H1 (cell line): ENCODE measurements around the gene GNGT2. TPM values are rescaled to one million over a fixed set of nuclear protein-coding genes. Genes with fewer than 3 reads are reported as not detected.
A peak's percentile ranks its signal among the peaks of the same experiment; 100 is the strongest.

Experiments used
- CTCF ChIA-PET: fragments of 300-600 bp; sonication (Branson Sonifier 250); formaldehyde crosslinking; loops from one replicate; lab custom pipeline; 2021; ENCODE audit not compliant: partially characterized antibody; lab: Charles Lee
- POLR2A ChIA-PET: fragments of 300-600 bp; sonication (Branson Sonifier 250); formaldehyde crosslinking; loops from one replicate; lab custom pipeline; 2021; ENCODE audit warnings: inconsistent platforms; ENCODE audit not compliant: partially characterized antibody; lab: Charles Lee
- DNase-seq, 2 experiments: peaks; one replicate each; pipeline versions ENCODE4 v3.0.0 to v3.0.0-alpha.2; 2010 to 2022; ENCODE audit warnings: low spot score in 2 of 2, low read depth in 1 of 2, mixed read lengths in 1 of 2
- FAIRE-seq: peaks from 2 replicates; lab custom pipeline; 2011; peaks lifted over from hg19 to GRCh38; lab: Jason Lieb, UNC
- H2AFZ ChIP-seq: 2 replicates; pipeline ENCODE4 v1.8.1; 2012; ENCODE audit warnings: low read length, inconsistent platforms
- H2AK5ac ChIP-seq: 2 replicates; pipeline ENCODE4 v1.6.1; 2013; ENCODE audit warnings: low read depth, low read length
- H2BK120ac ChIP-seq: replicated peaks from 2 replicates; pipeline ENCODE3; 2013; ENCODE audit warnings: low read depth, low read length, inconsistent platforms
- H2BK12ac ChIP-seq: 2 replicates; pipeline ENCODE4 v1.6.1; 2013; ENCODE audit warnings: low read depth, low read length
- H2BK15ac ChIP-seq: 2 replicates; pipeline ENCODE4 v1.6.1; 2013; ENCODE audit warnings: low read length
- H2BK20ac ChIP-seq: 2 replicates; pipeline ENCODE4 v1.6.1; 2013; ENCODE audit warnings: low read length
- H2BK5ac ChIP-seq: 2 replicates; pipeline ENCODE4 v1.6.1; 2013; ENCODE audit warnings: low read depth, low read length
- H3K14ac ChIP-seq: 2 replicates; pipeline ENCODE4 v1.6.1; 2013; ENCODE audit warnings: inconsistent platforms; ENCODE audit not compliant: insufficient read length
- H3K18ac ChIP-seq: 2 replicates; pipeline ENCODE4 v1.6.1; 2013; ENCODE audit warnings: low read length; ENCODE audit errors: extremely low read depth
- H3K23ac ChIP-seq: 2 replicates; pipeline ENCODE4 v1.6.1; 2013; ENCODE audit warnings: inconsistent platforms; ENCODE audit not compliant: insufficient read length
- H3K23me2 ChIP-seq: 2 replicates; pipeline ENCODE4 v1.6.1; 2013; ENCODE audit warnings: low read depth, low read length
- H3K27ac ChIP-seq: 2 replicates; pipeline ENCODE4 v1.6.1; 2011; ENCODE audit warnings: low read depth, low read length, inconsistent platforms
- H3K27me3 ChIP-seq, 4 experiments: replicated peaks in 1 of 4; 1 replicate in 1 of 4; 2 replicates in 3 of 4; pipeline versions ENCODE4 v1.6.1 to v1.8.1; 2011 to 2013; ENCODE audit warnings: low read length in 3 of 4, mild to moderate bottlenecking in 3 of 4, inconsistent platforms in 2 of 4, mixed read lengths in 2 of 4, moderate library complexity in 1 of 4; ENCODE audit not compliant: control insufficient read depth in 3 of 4, insufficient read depth in 3 of 4; ENCODE audit errors: extremely low read depth in 1 of 4
- H3K36me3 ChIP-seq, 4 experiments: 2 replicates each; pipeline versions ENCODE4 v1.6.1 to v1.8.1; 2011 to 2013; ENCODE audit warnings: mild to moderate bottlenecking in 4 of 4, low read length in 3 of 4, moderate library complexity in 2 of 4, control low read depth in 1 of 4, inconsistent platforms in 1 of 4; ENCODE audit not compliant: insufficient read depth in 4 of 4, control insufficient read depth in 2 of 4
- H3K4ac ChIP-seq: replicated peaks from 2 replicates; pipeline ENCODE3; 2013; ENCODE audit warnings: low read length, low read depth, mixed read lengths, inconsistent platforms; ENCODE audit not compliant: insufficient read length
- H3K4me1 ChIP-seq, 4 experiments: replicated peaks in 1 of 4; 1 replicate in 1 of 4; 2 replicates in 3 of 4; pipeline versions ENCODE4 v1.6.1 to v1.8.1; 2011 to 2013; ENCODE audit warnings: low read length in 3 of 4, inconsistent platforms in 2 of 4, mixed read lengths in 1 of 4; ENCODE audit not compliant: insufficient read depth in 4 of 4, control insufficient read depth in 3 of 4
- H3K4me2 ChIP-seq, 2 experiments: 2 replicates each; pipeline versions ENCODE4 v1.6.1 to v1.8.1; 2011 to 2013; ENCODE audit warnings: low read depth in 2 of 2, low read length in 2 of 2, control low read depth in 1 of 2, inconsistent platforms in 1 of 2, mild to moderate bottlenecking in 1 of 2; ENCODE audit not compliant: insufficient read depth in 1 of 2
- H3K4me3 ChIP-seq, 4 experiments: fragments of 200-600, 300-600 bp in 1 of 4; sonication (generic), shearing (Covaris generic), sonication (Bioruptor Twin) in 1 of 4; 2 replicates each; pipeline versions ENCODE4 v1.5.1 to v1.8.1; 2011 to 2016; ENCODE audit warnings: low read length in 4 of 4, low read depth in 3 of 4, control low read depth in 2 of 4, inconsistent platforms in 2 of 4, mild to moderate bottlenecking in 2 of 4, mixed read lengths in 1 of 4, moderate library complexity in 1 of 4; ENCODE audit not compliant: insufficient read depth in 2 of 4; ENCODE audit errors: extremely low read depth in 1 of 4
- H3K56ac ChIP-seq: replicated peaks from 2 replicates; pipeline ENCODE3; 2013; ENCODE audit warnings: low read depth, mild to moderate bottlenecking, mixed read lengths, low read length, inconsistent platforms; ENCODE audit not compliant: insufficient read length
- H3K79me1 ChIP-seq: 2 replicates; pipeline ENCODE4 v1.6.1; 2013; ENCODE audit warnings: low read depth, low read length, control low read depth
- H3K79me2 ChIP-seq, 2 experiments: 2 replicates each; pipeline versions ENCODE4 v1.6.1 to v1.8.1; 2012 to 2013; ENCODE audit warnings: low read length in 2 of 2, mild to moderate bottlenecking in 2 of 2, inconsistent platforms in 1 of 2; ENCODE audit not compliant: insufficient read depth in 2 of 2, control insufficient read depth in 1 of 2
- H3K9ac ChIP-seq, 4 experiments: replicated peaks in 1 of 4; 1 replicate in 1 of 4; 2 replicates in 3 of 4; pipeline versions ENCODE4 v1.6.1 to v1.8.1; 2011 to 2013; ENCODE audit warnings: low read depth in 3 of 4, low read length in 3 of 4, control low read depth in 2 of 4, mild to moderate bottlenecking in 2 of 4, moderate library complexity in 2 of 4, inconsistent platforms in 1 of 4; ENCODE audit errors: extremely low read depth in 1 of 4
- H3K9me3 ChIP-seq, 2 experiments: 2 replicates each; pipeline versions ENCODE4 v1.6.1 to v1.8.1; 2012 to 2013; ENCODE audit warnings: mild to moderate bottlenecking in 2 of 2, moderate library complexity in 2 of 2, control low read depth in 1 of 2, inconsistent platforms in 1 of 2, low read depth in 1 of 2, low read length in 1 of 2, mixed read lengths in 1 of 2; ENCODE audit not compliant: insufficient read depth in 2 of 2
- H4K20me1 ChIP-seq, 2 experiments: replicated peaks in 1 of 2; 2 replicates each; pipeline versions ENCODE3 to v1.8.1; 2011 to 2013; ENCODE audit warnings: inconsistent platforms in 2 of 2, low read length in 2 of 2, mild to moderate bottlenecking in 1 of 2; ENCODE audit not compliant: insufficient read depth in 2 of 2, control insufficient read depth in 1 of 2
- H4K5ac ChIP-seq: 2 replicates; pipeline ENCODE4 v1.6.1; 2013; ENCODE audit warnings: low read length, low read depth, mixed read lengths, inconsistent platforms; ENCODE audit not compliant: insufficient read length
- H4K8ac ChIP-seq: 2 replicates; pipeline ENCODE4 v1.8.0; 2013; ENCODE audit warnings: mild to moderate bottlenecking, moderate library complexity, low read length, inconsistent platforms; ENCODE audit not compliant: insufficient read depth; ENCODE audit errors: extremely low read depth
- H4K91ac ChIP-seq: replicated peaks from 2 replicates; pipeline ENCODE3; 2013; ENCODE audit warnings: low read length, mixed read lengths, inconsistent platforms; ENCODE audit not compliant: insufficient read length
- BACH1 ChIP-seq: IDR thresholded peaks from 2 replicates; pipeline ENCODE4 v1.6.1; 2012; ENCODE audit warnings: low read length, improper control_type of control experiment
- EP300 ChIP-seq, 2 experiments: IDR thresholded peaks; 1 replicate in 1 of 2; 2 replicates in 1 of 2; pipeline ENCODE4 v1.6.1; 2011 to 2012; ENCODE audit warnings: low read depth in 2 of 2, low read length in 2 of 2, mild to moderate bottlenecking in 2 of 2, borderline replicate concordance in 1 of 2, inconsistent platforms in 1 of 2, moderate library complexity in 1 of 2
- JUND ChIP-seq: IDR thresholded peaks from 2 replicates; pipeline ENCODE4 v1.6.1; 2011; ENCODE audit warnings: mild to moderate bottlenecking, improper control_type of control experiment, low read length
- MAFK ChIP-seq: IDR thresholded peaks from 2 replicates; pipeline ENCODE4 v1.6.1; 2012; ENCODE audit warnings: low read depth, mild to moderate bottlenecking, improper control_type of control experiment, low read length
- RAD21 ChIP-seq, 2 experiments: IDR thresholded peaks in 1 of 2; conservative IDR thresholded peaks in 1 of 2; 2 replicates each; pipeline ENCODE4 v1.6.1; 2011; ENCODE audit warnings: low read depth in 2 of 2, low read length in 2 of 2, improper control_type of control experiment in 1 of 2, inconsistent platforms in 1 of 2, mild to moderate bottlenecking in 1 of 2, moderate library complexity in 1 of 2
- SIX5 ChIP-seq: IDR thresholded peaks from 2 replicates; pipeline ENCODE4 v1.6.1; 2011; ENCODE audit warnings: mild to moderate bottlenecking, low read depth, low read length
- YY1 ChIP-seq: IDR thresholded peaks from 2 replicates; pipeline ENCODE4 v1.6.1; 2011; ENCODE audit warnings: low read depth, mild to moderate bottlenecking, low read length
- WGBS, 2 experiments: shearing (Covaris generic) in 1 of 2; methylation state at CpG; one replicate each; pipeline versions ENCODE4 v1.1.6 to v1.1.7; 2013 to 2015; ENCODE audit warnings: low lambda C conversion rate in 2 of 2, mixed read lengths in 2 of 2, inconsistent platforms in 1 of 2, low coverage in 1 of 2, missing lambda C conversion rate in 1 of 2; ENCODE audit not compliant: insufficient replicate concordance in 2 of 2, insufficient coverage in 1 of 2, insufficient read length in 1 of 2; ENCODE audit errors: extremely low coverage in 1 of 2, missing lambda C conversion rate in 1 of 2; 5-methylcytosine and 5-hydroxymethylcytosine counted together
- polyA plus RNA-seq, 7 experiments: library from polyadenylated mRNA; depleted of rRNA in 3 of 7; stranded (reverse) in 5 of 7; unstranded in 2 of 7; fragments of >200 nt in 5 of 7; fragments of 200-250 nt in 2 of 7; gene quantifications; 1 replicate in 5 of 7; 2 replicates in 1 of 7; 4 replicates in 1 of 7; pipeline versions ENCODE4 v1.2.1 to v1.2.3, GENCODE V29; 2011 to 2013; ENCODE audit warnings: missing spikeins in 2 of 7, mixed read lengths in 2 of 7
- total RNA-seq: library from RNA; stranded (reverse); fragmentation: NEBNext Ultra II Directional; extraction: Animal tissue kit (Norgen Biotek cat#: 25700); gene quantifications from 2 replicates; pipeline ENCODE4 v1.2.1, GENCODE V29; 2021
- TF ChIP-seq, protein P1 (sequence below), 3 experiments: IDR thresholded peaks; 1 replicate in 2 of 3; 2 replicates in 1 of 3; pipeline versions ENCODE4 v1.5.1 to v1.6.1; 2011; ENCODE audit warnings: low read length in 3 of 3, mild to moderate bottlenecking in 3 of 3, inconsistent platforms in 2 of 3, low read depth in 1 of 3, moderate library complexity in 1 of 3; ENCODE audit not compliant: insufficient read depth in 1 of 3; ENCODE audit errors: control extremely low read depth in 1 of 3
- TF ChIP-seq, protein P2 (sequence below): IDR thresholded peaks from 2 replicates; pipeline ENCODE4 v1.6.1; 2012; ENCODE audit warnings: inconsistent platforms

GNGT2 gene
- total and polyA plus RNA-seq, 2 of the 8 experiments (the other 6 are each of a cell fraction or from before 2014, with no cell fraction given), result 1.3 to 1.4 TPM

DNA sequence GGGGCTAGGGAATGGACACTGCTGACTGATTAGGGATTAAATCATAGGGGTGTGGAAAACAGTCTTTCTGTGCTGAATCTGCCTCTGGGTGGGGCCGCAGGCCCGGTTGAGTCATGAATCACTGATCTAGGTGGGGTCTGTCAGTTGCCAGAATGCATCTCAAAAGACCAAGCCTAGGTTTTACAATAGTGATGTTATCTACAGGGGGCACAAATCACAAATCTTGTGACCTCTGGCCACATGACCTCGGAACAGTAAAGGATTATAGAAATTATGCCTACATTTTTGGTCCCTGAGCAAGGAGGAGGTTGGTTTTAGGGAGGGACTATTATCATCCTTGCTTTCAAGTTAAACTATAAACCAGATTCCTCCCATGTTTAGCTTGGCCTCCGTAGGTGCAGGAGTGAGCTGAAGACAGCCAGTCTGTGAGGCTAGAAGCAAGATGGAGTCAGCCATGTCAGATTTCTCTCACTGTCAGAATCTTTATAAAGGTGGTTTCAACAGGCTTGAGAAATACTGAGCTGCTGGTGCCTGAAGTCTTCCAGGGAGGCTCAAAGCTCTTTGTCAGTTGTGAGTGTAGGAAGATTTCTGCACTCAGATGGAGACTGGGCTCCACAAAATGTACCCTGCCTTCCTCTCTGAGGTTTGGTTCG is 12.9 kb downstream of the GNGT2 start:
- no peak overlapping the region for H3K4me2 ChIP-seq
- no peaks in the 10 kb centered on the region for H3K9me3 ChIP-seq
- 91% methylated on average over 5 of the region's 5 CpGs; no CpG with 5 or more reads in 1 of the 2 experiments for WGBS, 2 experiments
- H3K23me2 ChIP-seq, result peaks cover 9% of the 10 kb centered on the region
- 0 out of 2 replicates have a peak overlapping the region, but pooled peaks have one; percentile 19 for H2BK15ac ChIP-seq
- H4K8ac ChIP-seq, result no peak overlapping the region
- H3K14ac ChIP-seq, result no peak overlapping the region
- H3K23ac ChIP-seq, result no peak overlapping the region
- H3K4me3 ChIP-seq, result no peak overlapping the region
- H2AFZ ChIP-seq, result peak overlapping the region; percentile 74; the same call in 1 of the 2 replicates
- no peaks in the 10 kb centered on the region for H3K36me3 ChIP-seq
- no peak overlapping the region for H3K18ac ChIP-seq
- no peak overlapping the region for H2BK20ac ChIP-seq
- no peak overlapping the region for H3K27ac ChIP-seq
- no peaks in the 10 kb centered on the region for H3K79me2 ChIP-seq
- no peak overlapping the region for H3K9ac ChIP-seq
- no peak overlapping the region for H2BK5ac ChIP-seq
- H3K4ac ChIP-seq, result no peak overlapping the region
- no peak overlapping the region for H4K91ac ChIP-seq
- H3K79me1 ChIP-seq, result no peaks in the 10 kb centered on the region
- no peak overlapping the region for H3K56ac ChIP-seq
- peaks cover 0 to 3% (median 1%) of the 10 kb centered on the region in 4 experiments; a peak in 1 of 7 replicates for H3K4me1 ChIP-seq
- no peak overlapping the region for H4K5ac ChIP-seq
- ChIA-PET POLR2A (interaction anchor here (1.0 kb wide), 1 partner anchor 27 kb away, joined by 3 read pairs; no protein-coding TSS in a partner anchor), CTCF (interaction anchor here (0.6 to 7.3 kb wide), 7 partner anchors 10 to 359 kb away, joined by 3 to 43 read pairs (median 4); no protein-coding TSS in a partner anchor)
- no peaks in the 10 kb centered on the region for H4K20me1 ChIP-seq
- DNase-seq (no peak), FAIRE-seq (no peak)
- H2BK12ac ChIP-seq, result no peak overlapping the region
- H3K27me3 ChIP-seq, result no peaks in the 10 kb centered on the region; a peak in 1 of 7 replicates
- no peak overlapping the region for H2BK120ac ChIP-seq
- H2AK5ac ChIP-seq, result no peak overlapping the region
- TF ChIP-seq, protein P1, sequence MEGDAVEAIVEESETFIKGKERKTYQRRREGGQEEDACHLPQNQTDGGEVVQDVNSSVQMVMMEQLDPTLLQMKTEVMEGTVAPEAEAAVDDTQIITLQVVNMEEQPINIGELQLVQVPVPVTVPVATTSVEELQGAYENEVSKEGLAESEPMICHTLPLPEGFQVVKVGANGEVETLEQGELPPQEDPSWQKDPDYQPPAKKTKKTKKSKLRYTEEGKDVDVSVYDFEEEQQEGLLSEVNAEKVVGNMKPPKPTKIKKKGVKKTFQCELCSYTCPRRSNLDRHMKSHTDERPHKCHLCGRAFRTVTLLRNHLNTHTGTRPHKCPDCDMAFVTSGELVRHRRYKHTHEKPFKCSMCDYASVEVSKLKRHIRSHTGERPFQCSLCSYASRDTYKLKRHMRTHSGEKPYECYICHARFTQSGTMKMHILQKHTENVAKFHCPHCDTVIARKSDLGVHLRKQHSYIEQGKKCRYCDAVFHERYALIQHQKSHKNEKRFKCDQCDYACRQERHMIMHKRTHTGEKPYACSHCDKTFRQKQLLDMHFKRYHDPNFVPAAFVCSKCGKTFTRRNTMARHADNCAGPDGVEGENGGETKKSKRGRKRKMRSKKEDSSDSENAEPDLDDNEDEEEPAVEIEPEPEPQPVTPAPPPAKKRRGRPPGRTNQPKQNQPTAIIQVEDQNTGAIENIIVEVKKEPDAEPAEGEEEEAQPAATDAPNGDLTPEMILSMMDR (IDR thresholded peaks at IDR 0.05; ENCODE audit: control extremely low read depth in 1 of 3, insufficient read depth in 1 of 3, low read depth in 1 of 3, low read length in 3 of 3), result peak in 1 of 3 experiments; percentile 3; a peak in 1 of 4 replicates
- TF ChIP-seq SIX5, result no peak
- TF ChIP-seq MAFK, result no peak
- peak; percentile 26 to 38; a peak in 2 of 4 replicates for TF ChIP-seq RAD21 (IDR thresholded peaks at IDR 0.05 in 1 of 2, conservative IDR thresholded peaks at IDR 0.05 in 1 of 2; ENCODE audit: low read depth in 2 of 2, low read length in 2 of 2)
- no peak for TF ChIP-seq JUND
- TF ChIP-seq, protein P2, sequence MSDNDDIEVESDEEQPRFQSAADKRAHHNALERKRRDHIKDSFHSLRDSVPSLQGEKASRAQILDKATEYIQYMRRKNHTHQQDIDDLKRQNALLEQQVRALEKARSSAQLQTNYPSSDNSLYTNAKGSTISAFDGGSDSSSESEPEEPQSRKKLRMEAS, result no peak
- no peak for TF ChIP-seq BACH1
- TF ChIP-seq EP300 (IDR thresholded peaks at IDR 0.05; ENCODE audit: borderline replicate concordance in 1 of 2, low read depth in 2 of 2, low read length in 2 of 2), result no peak
- no peak for TF ChIP-seq YY1
